Measurements from ENCODE around the gene DENND1B. TPM values are rescaled to one million over a fixed set of nuclear protein-coding genes. Genes with fewer than 3 reads are reported as not detected.

The DENND1B gene
- total RNA-seq, 1 experiment from 2014 or later: 9.6 TPM

DNA sequence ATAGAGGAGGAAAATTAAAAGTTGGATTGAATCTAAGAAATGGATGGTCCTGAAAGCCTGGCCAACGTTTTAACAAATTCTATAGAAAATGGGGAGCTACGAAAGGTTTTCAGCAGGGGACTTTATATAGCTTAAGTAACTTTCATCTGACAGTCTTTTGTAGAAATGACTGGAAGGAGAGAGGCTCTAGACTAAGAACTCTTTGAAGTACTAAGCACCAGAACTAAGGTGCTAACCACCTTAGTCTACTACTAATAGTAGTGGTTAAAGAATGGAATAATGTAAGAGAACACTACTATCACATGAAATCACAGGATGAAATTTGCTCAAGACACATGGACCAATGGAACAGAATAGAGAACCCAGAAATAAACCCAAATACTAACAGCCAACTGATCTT, 126.1 kb downstream of the DENND1B start:
- no peak overlapping the region for H2AFZ ChIP-seq (ENCODE audit: low read depth, low read length, poor library complexity, severe bottlenecking)
- H3K4me3 ChIP-seq (replicated peaks in 1 of 2; ENCODE audit: low read depth in 1 of 2, low read length in 2 of 2): no peak overlapping the region
- no peaks in the 10 kb centered on the region for H3K4me1 ChIP-seq (ENCODE audit: control insufficient read depth in 1 of 2, insufficient read depth in 2 of 2, low read length in 2 of 2)
- no peak for TF ChIP-seq JUND (IDR thresholded peaks at IDR 0.05)
- TF ChIP-seq ZFX (IDR thresholded peaks at IDR 0.05): no peak
- TF ChIP-seq, protein P1, sequence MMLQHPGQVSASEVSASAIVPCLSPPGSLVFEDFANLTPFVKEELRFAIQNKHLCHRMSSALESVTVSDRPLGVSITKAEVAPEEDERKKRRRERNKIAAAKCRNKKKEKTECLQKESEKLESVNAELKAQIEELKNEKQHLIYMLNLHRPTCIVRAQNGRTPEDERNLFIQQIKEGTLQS (IDR thresholded peaks at IDR 0.05): no peak
- TF ChIP-seq ZNF274 (IDR thresholded peaks at IDR 0.05; ENCODE audit: low read depth, low read length): no peak
- TF ChIP-seq, protein P2, sequence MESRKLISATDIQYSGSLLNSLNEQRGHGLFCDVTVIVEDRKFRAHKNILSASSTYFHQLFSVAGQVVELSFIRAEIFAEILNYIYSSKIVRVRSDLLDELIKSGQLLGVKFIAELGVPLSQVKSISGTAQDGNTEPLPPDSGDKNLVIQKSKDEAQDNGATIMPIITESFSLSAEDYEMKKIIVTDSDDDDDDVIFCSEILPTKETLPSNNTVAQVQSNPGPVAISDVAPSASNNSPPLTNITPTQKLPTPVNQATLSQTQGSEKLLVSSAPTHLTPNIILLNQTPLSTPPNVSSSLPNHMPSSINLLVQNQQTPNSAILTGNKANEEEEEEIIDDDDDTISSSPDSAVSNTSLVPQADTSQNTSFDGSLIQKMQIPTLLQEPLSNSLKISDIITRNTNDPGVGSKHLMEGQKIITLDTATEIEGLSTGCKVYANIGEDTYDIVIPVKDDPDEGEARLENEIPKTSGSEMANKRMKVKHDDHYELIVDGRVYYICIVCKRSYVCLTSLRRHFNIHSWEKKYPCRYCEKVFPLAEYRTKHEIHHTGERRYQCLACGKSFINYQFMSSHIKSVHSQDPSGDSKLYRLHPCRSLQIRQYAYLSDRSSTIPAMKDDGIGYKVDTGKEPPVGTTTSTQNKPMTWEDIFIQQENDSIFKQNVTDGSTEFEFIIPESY (IDR thresholded peaks at IDR 0.05; ENCODE audit: extremely low read depth, insufficient replicate concordance, low read length): no peak
- no peak for TF ChIP-seq CEBPB (IDR thresholded peaks at IDR 0.05; ENCODE audit: low read depth)
- no peak for TF ChIP-seq YY1 (IDR thresholded peaks at IDR 0.05; ENCODE audit: extremely low read depth, insufficient replicate concordance, low read depth, low read length)
- no peak for TF ChIP-seq SIN3A (IDR thresholded peaks at IDR 0.05; ENCODE audit: low read depth)
- TF ChIP-seq SRF (IDR thresholded peaks at IDR 0.05; ENCODE audit: low read depth): no peak
- TF ChIP-seq FOSL1 (IDR thresholded peaks at IDR 0.05; ENCODE audit: low read depth): no peak
- TF ChIP-seq ELF1 (IDR thresholded peaks at IDR 0.05; ENCODE audit: borderline replicate concordance, low read depth): no peak
- no peak for TF ChIP-seq TCF7L2 (IDR thresholded peaks at IDR 0.05; ENCODE audit: borderline replicate concordance, extremely low read depth, insufficient read depth, insufficient read length)
- TF ChIP-seq RAD21 (IDR thresholded peaks at IDR 0.05; ENCODE audit: low read depth): no peak
- no peak for TF ChIP-seq POLR2A (IDR thresholded peaks at IDR 0.05; ENCODE audit: borderline replicate concordance, extremely low read depth, insufficient read depth, insufficient read length)
- TF ChIP-seq POLR2AphosphoS5 (IDR thresholded peaks at IDR 0.05; ENCODE audit: low read depth, low read length): no peak
- TF ChIP-seq, protein P3, sequence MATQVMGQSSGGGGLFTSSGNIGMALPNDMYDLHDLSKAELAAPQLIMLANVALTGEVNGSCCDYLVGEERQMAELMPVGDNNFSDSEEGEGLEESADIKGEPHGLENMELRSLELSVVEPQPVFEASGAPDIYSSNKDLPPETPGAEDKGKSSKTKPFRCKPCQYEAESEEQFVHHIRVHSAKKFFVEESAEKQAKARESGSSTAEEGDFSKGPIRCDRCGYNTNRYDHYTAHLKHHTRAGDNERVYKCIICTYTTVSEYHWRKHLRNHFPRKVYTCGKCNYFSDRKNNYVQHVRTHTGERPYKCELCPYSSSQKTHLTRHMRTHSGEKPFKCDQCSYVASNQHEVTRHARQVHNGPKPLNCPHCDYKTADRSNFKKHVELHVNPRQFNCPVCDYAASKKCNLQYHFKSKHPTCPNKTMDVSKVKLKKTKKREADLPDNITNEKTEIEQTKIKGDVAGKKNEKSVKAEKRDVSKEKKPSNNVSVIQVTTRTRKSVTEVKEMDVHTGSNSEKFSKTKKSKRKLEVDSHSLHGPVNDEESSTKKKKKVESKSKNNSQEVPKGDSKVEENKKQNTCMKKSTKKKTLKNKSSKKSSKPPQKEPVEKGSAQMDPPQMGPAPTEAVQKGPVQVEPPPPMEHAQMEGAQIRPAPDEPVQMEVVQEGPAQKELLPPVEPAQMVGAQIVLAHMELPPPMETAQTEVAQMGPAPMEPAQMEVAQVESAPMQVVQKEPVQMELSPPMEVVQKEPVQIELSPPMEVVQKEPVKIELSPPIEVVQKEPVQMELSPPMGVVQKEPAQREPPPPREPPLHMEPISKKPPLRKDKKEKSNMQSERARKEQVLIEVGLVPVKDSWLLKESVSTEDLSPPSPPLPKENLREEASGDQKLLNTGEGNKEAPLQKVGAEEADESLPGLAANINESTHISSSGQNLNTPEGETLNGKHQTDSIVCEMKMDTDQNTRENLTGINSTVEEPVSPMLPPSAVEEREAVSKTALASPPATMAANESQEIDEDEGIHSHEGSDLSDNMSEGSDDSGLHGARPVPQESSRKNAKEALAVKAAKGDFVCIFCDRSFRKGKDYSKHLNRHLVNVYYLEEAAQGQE (IDR thresholded peaks at IDR 0.05; ENCODE audit: low read depth): no peak
- H3K9me2 ChIP-seq (ENCODE audit: insufficient read depth): no peaks in the 10 kb centered on the region
- intact Hi-C loops (cut with micrococcal nuclease): no loop called here
- H3K79me2 ChIP-seq (ENCODE audit: insufficient read depth, low read length): no peaks in the 10 kb centered on the region
- no peak for DNase-seq (ENCODE audit: low read depth, low spot score)
- RAD21 ChIA-PET (ENCODE audit: low non-redundant PET in 1 of 2, low total read pairs in 2 of 2, uncharacterized antibody in 2 of 2, unreplicated experiment in 2 of 2): no interaction called here
- H3K27ac ChIP-seq (ENCODE audit: low read depth, low read length): no peak overlapping the region
- no peak overlapping the region for H3K9ac ChIP-seq (ENCODE audit: low read length)
- no peaks in the 10 kb centered on the region for H3K9me3 ChIP-seq (ENCODE audit: control insufficient read depth in 1 of 2, insufficient read depth in 1 of 2, low read depth in 1 of 2, low read length in 2 of 2)
- H3K27me3 ChIP-seq (ENCODE audit: insufficient read depth, low read length): no peaks in the 10 kb centered on the region
- H3K36me3 ChIP-seq (ENCODE audit: control insufficient read depth in 1 of 2, insufficient read depth in 2 of 2, low read length in 2 of 2): no peaks in the 10 kb centered on the region
- CTCF ChIA-PET: no interaction called here
- no peaks in the 10 kb centered on the region for H4K20me1 ChIP-seq (ENCODE audit: insufficient read depth)
- no peak overlapping the region for H3K4me2 ChIP-seq (ENCODE audit: low read length)
- POLR2A ChIA-PET: no interaction called here
- no TSS peak for BruUV-seq (replicated peaks)
- no peak for ATAC-seq

Measured in HCT116 (cell line).